A673 (cell line): ENCODE measurements around the gene DLL1.

Source experiments
- EZH2 ChIP-seq: fragments of 200-600 bp; sonication (generic); IDR thresholded peaks from 2 replicates; pipeline ENCODE4 v1.6.1; 2017; ENCODE audit warnings: borderline replicate concordance, low read depth, mild to moderate bottlenecking, mixed read lengths, antibody characterized with exemption, low read length; ENCODE audit not compliant: poor library complexity, severe bottlenecking
- TF ChIP-seq, protein P1 (sequence below): fragments of 300-800, 200-600 bp; sonication (generic); conservative IDR thresholded peaks from 2 replicates; pipeline ENCODE4 v1.5.1; 2017; ENCODE audit warnings: low read depth, mild to moderate bottlenecking, antibody characterized with exemption, low read length, moderate library complexity, mixed read lengths

GRCh38 chr6:170254315-170255213 is 36.3 kb downstream of the DLL1 start:
- TF ChIP-seq, protein P1, sequence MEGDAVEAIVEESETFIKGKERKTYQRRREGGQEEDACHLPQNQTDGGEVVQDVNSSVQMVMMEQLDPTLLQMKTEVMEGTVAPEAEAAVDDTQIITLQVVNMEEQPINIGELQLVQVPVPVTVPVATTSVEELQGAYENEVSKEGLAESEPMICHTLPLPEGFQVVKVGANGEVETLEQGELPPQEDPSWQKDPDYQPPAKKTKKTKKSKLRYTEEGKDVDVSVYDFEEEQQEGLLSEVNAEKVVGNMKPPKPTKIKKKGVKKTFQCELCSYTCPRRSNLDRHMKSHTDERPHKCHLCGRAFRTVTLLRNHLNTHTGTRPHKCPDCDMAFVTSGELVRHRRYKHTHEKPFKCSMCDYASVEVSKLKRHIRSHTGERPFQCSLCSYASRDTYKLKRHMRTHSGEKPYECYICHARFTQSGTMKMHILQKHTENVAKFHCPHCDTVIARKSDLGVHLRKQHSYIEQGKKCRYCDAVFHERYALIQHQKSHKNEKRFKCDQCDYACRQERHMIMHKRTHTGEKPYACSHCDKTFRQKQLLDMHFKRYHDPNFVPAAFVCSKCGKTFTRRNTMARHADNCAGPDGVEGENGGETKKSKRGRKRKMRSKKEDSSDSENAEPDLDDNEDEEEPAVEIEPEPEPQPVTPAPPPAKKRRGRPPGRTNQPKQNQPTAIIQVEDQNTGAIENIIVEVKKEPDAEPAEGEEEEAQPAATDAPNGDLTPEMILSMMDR, result no peak
- no peak for TF ChIP-seq EZH2
